Measurements from ENCODE around the gene CENPX. TPM values are rescaled to one million over a fixed set of nuclear protein-coding genes. Genes with fewer than 3 reads are reported as not detected.

Gene CENPX
- total RNA-seq, 2 donors from 2014 or later: 66.1 to 102 TPM

DNA sequence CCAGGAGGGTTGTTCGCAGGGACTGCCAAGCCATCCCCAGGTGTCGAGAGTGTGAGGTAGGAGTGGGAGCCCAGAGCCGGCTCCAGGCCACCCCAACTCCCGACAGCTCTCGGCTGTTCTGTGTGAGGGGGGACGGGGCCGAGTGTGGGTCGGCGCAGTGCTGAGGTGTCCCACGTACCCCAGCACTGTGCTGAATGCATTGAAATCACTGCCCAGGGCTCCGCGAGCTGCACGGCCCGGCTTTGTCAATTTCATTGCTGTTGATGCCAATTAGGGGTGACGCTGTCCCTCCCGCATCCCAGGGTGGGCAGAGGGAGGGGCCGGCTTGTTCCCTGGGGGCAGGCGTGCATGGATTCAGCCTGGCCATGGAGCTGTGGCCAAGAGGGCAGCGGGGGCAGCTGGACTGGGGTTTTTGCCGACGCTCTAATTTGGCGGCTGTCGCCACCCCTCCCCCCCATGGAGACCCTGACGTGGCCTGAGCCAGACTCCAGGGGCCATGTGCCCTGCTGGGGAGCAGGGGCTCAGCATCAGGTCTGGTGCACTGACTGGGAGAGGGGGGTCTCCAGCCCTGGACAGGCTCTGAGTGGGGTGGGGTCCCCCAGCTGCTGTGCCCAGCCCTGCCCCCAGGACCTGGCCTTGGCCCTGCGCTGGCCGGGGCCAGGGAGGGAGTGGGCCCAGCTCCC lies 14.3 kb downstream of the CENPX start:
- Mint-ChIP-seq H3K27ac (no peak overlapping the region), H3K4me1 (no peaks in the 10 kb centered on the region), H3K4me3 (no peak overlapping the region), H3K36me3 (ENCODE audit: low read depth) (no peaks in the 10 kb centered on the region), H3K9me3 (no peaks in the 10 kb centered on the region), H3K27me3 (no peaks in the 10 kb centered on the region)
- ATAC-seq (replicated peaks): no peak

DNA sequence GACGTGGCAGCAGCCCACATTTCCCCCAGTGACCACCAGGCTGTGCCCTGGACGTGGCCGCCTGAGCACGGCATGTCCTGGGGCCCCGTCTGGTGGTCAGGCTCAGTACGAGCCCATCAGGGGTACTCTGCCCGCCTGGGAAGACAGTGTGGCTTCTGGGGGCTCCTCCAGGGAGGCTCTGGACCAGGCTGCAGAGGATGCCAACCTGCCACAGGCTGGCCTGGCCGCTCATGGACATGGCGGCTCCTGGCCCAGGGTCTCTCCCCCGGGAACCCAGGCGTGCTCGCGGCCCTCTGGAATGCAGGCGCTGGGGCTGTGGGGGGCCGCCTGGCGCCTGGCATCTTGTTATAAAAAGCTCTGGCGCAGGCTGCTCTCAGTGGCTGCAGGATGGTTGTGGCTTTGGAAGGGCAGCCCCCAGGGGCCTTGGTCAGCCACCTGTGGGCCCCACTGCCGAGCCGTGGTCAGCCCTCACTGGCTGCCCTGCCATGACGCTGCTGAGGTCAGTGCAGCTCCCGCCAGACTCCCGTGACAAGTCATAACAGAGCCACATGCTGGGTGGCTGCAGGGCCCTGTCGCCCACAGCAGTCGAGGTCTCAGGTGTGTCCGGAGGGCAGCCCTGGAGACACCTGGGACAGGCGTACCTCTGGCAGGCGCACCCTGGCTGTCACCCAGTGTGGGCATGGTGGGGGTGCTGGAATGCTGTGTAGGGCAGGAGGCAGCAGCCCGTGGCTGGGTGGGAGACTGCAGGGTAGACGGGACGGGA lies 15.0 kb downstream of the CENPX start:
- no peaks in the 10 kb centered on the region for H3K4me1 Mint-ChIP-seq
- no peak overlapping the region for H3K4me3 Mint-ChIP-seq
- H3K27me3 Mint-ChIP-seq: no peaks in the 10 kb centered on the region
- no peak overlapping the region for H3K27ac Mint-ChIP-seq
- H3K36me3 Mint-ChIP-seq (ENCODE audit: low read depth): no peaks in the 10 kb centered on the region
- ATAC-seq (replicated peaks): no peak
- no peaks in the 10 kb centered on the region for H3K9me3 Mint-ChIP-seq

DNA sequence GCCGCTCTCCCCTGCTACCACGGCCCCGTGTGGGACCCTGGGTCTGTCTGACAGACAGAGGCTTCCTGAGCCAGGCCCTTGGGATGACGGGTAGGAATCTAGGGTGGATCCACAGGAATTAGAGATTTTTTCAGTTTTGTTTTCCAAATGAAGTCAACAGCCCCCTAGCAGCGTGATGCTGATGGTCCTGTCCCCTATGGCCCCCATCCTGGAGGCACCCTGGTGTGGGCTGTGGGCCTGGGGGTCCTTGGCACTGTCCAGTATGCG lies 15.5 kb downstream of the CENPX start:
- H3K36me3 Mint-ChIP-seq (ENCODE audit: low read depth): no peaks in the 10 kb centered on the region
- H3K4me1 Mint-ChIP-seq: no peaks in the 10 kb centered on the region
- H3K27me3 Mint-ChIP-seq: no peaks in the 10 kb centered on the region
- H3K27ac Mint-ChIP-seq: no peak overlapping the region
- H3K9me3 Mint-ChIP-seq: no peaks in the 10 kb centered on the region
- ATAC-seq (replicated peaks): no peak
- H3K4me3 Mint-ChIP-seq: no peak overlapping the region

DNA sequence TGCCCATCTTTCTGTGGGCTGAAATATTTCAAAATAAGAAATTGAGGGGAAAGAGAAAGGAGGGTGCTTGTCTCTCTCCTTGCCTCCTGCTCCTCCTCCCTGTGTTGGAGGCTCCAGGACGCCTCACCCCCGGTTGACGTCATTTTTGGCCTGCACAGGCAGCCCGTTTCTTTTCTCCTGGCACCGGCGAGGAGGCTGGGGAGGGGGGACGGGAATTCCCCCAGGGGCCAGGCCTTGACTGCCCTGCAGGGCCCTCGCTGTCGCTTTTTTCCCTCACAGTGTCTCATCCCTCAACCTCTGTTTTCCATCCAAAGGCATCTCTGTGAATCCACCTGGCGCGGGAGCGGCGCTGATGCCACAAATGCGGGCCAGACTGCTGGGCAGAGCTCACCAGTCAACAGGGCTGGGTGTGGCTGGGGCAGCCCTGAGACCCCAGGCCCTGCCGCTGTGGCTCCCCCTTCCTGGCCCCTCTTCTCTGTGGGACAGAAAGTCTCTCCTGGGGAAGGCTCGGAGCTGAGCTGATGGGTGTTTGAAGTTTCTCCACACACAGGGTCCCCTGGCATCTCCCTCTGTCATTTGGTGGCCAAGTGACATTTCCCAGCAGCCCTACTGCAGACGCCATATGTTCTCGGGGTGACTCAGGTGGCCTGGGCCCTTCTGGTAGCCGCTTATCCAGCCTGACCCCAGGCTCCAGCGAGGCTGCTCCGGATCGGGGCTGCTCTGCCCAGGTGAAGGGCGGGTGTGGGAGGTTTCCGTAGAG lies 16.0 kb downstream of the CENPX start:
- Mint-ChIP-seq H3K4me3 (no peak overlapping the region), H3K27me3 (no peaks in the 10 kb centered on the region), H3K4me1 (no peaks in the 10 kb centered on the region), H3K9me3 (no peaks in the 10 kb centered on the region), H3K36me3 (ENCODE audit: low read depth) (no peaks in the 10 kb centered on the region), H3K27ac (no peak overlapping the region)
- ATAC-seq (replicated peaks): no peak

DNA sequence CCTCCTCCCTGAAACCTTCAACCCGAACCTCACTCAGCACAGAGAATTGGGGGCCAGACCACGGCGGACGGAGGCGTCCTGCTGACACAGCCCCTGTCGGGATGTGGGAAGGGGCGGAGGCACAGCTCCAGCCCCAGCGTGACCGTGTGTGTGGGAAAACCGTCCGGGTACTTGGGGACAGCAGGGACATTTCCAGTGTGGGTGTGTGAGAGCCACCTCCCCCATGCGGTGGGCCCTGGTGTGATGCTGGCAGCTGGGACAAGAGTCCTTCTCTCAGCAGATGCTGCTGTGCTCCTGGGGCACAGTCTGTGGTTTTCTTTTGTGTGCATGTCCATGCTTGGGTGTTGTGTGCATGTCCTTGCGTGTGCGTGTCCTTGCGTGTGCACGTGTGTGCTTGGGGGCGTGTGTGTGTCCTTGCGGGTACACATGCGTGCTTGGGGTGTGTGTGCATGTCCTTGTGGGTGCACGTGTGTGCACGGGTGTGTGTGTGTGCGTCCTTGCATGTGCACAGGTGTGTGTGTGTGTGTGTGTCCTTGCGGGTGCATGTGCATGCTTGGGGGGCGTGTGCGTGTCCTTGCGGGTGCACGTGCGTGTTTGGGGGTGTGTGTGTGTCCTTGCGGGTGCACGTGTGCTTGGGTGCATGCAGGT lies 16.9 kb downstream of the CENPX start:
- no peak for ATAC-seq (replicated peaks)

DNA sequence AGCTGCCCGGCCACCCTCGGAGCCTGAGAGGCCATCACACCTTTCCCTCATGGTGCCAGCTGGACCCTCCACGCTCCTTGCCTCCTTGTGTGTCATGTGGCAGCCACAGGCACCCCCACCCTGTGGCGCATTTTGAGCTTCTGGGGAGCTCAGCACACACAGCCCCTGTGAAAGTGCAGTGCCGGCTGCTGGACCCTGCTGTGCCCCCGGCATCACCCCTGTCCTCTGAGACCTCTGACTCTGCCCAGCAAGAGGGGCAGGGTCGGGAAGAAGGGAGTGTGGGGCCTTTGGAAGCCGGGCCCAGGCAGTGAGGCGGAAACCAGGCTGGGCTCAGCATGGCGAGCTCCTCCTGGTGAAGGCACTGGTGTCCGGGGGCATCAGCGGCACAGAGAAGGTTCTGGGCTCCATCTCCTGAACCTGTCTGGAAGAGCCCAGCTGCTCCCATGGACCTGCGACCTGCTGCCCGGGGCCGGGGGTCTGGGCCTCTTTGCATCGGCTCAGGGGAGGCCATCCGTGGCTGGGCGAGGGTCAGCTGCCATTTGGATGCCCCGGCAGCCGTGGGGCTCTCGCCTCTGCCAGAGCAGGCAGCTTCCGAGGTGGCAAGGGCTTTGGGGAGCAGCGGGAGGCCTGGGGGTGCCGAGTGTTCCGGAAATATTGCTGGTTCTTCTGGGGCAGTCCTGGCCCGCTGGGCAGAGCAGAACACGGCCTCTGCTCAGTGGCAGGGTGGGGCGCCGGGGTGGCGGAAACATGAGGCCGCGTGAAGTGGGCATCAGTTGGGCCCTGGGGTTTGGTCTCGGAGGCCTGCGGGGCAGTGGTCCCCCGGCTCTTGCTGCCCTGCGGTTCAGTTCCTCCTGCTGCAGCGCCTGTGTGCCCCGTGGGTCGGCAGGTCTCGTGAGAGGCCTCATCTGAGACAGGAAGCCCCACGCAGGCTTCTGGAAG lies 17.9 kb downstream of the CENPX start:
- no peak overlapping the region for H3K4me3 Mint-ChIP-seq
- no peaks in the 10 kb centered on the region for H3K27me3 Mint-ChIP-seq
- no peak overlapping the region for H3K27ac Mint-ChIP-seq
- H3K9me3 Mint-ChIP-seq: no peaks in the 10 kb centered on the region
- H3K4me1 Mint-ChIP-seq: no peaks in the 10 kb centered on the region
- no peak for ATAC-seq (replicated peaks)
- no peaks in the 10 kb centered on the region for H3K36me3 Mint-ChIP-seq (ENCODE audit: low read depth)

More for the DNA sequence above, 16.9 kb downstream of the CENPX start:
- Mint-ChIP-seq H3K27ac (no peak overlapping the region), H3K4me3 (no peak overlapping the region), H3K9me3 (no peaks in the 10 kb centered on the region), H3K36me3 (ENCODE audit: low read depth) (no peaks in the 10 kb centered on the region), H3K4me1 (no peaks in the 10 kb centered on the region), H3K27me3 (no peaks in the 10 kb centered on the region)

DNA sequence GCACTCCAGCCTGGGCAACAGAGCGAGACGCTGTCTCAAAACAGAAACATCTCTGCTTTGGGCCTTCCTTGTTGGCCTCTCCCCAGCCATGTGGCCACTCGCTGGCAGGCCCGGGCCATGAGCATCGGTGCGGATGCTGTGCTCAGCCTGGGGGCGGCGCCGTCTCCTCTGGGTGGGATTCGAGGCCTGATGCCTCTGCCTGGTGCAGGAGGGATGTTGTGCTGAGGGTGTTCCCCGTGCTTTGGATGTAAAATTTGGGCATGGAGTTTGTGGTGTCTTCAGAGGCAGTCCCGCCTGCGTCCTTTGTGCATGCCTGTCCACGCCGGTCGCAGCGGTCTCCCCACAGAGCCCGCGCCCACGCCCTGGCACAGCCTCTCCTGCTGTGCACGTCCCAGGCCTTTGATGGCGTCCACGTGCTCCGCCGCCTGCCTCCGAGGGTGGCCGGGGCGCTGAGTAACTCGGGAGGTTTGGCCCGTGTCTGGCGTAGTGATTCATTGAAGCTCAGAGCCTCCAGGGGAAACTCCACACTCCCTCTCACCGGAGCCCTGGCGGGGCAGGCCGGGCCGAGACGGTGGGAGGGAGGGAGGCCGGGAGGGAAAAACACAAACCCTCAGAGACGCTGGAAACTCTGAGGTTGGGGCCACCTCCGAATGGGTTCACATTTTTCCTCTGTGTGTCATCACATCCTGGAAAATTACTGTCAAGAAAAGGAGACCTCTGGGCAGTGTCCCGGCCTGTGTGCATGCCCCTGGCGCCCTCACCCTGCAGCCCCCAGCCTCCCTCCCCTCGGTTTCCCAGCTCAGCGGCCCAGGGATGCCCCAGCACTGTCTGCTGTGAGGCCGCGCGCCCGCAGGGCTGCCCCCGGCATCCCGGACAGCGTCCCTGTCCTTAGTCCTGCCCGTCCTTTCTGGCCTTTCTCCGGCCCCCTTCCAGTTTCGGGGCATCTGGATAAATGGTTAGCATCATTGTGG lies 19.0 kb downstream of the CENPX start:
- no peaks in the 10 kb centered on the region for H3K9me3 Mint-ChIP-seq
- H3K36me3 Mint-ChIP-seq (ENCODE audit: low read depth): no peaks in the 10 kb centered on the region
- H3K27me3 Mint-ChIP-seq: no peaks in the 10 kb centered on the region
- ATAC-seq (replicated peaks): peak; percentile 97
- peak overlapping the region; percentile 50 for H3K4me3 Mint-ChIP-seq
- H3K27ac Mint-ChIP-seq: peak overlapping the region; percentile 33
- no peaks in the 10 kb centered on the region for H3K4me1 Mint-ChIP-seq

DNA sequence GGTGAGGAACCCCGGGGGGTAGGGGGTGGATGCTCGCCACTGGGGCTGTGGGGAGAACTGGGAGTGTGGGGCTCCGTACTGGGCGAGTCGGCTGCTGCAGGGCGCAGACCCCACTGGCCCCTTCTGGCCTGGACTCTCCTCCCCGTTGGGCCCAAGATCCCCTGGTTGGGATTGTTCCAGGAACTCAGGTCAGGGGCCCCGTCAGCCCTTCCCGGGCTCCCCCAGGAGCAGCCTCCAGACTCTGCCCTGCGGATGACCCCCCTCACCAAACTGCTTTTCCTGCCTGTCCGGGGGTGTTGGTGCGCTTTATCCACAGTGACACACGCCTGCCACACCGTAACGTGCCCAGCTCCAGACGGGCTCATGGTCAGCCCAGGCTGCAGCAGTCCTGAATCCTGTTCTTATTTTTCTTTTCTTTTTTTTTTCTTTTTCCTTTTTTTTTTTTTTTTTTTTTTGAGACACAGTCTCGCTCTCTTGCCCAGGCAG lies 21.1 kb downstream of the CENPX start:
- H3K4me3 Mint-ChIP-seq: no peak overlapping the region
- H3K27ac Mint-ChIP-seq: no peak overlapping the region
- ATAC-seq (replicated peaks): no peak
- no peaks in the 10 kb centered on the region for H3K9me3 Mint-ChIP-seq
- H3K27me3 Mint-ChIP-seq: no peaks in the 10 kb centered on the region
- no peaks in the 10 kb centered on the region for H3K4me1 Mint-ChIP-seq
- no peaks in the 10 kb centered on the region for H3K36me3 Mint-ChIP-seq (ENCODE audit: low read depth)

DNA sequence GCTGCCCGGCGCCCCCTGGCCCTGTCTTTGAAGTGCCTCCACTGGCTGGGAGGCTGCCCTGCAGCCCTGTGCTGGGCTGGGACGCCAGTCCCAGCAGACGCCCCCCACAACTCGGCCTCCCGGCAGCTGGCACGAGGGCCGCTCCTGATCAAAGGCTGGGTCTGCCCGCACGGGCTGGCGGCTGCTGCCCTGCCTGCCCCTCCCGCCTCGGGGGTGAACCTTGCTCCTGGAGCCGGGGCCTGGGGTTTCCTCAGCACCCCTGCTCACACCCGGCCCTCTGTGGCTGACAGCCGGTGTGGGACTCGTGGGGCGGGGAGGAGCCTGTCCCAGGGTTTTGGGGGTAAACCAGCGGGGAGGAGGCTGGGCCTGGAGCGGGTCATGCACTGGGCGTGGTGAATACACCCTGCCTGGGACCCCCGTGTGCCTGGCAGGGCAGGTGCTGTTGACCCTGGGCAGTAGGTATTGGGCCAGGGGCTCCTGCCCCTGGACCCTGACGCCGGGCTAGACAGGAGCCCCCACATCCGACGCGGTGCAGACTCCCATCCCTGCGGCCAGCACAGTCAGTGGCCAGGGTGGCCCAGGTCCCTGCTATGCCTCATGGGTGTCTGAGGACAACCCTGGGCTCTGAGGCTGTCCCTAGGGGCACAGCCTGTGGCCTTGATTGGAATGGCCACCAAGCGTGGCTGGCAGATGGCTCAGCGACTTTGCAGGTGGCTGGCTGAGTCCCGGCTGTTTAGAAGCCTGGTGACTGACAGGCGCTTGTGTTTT lies 21.7 kb downstream of the CENPX start:
- H3K9me3 Mint-ChIP-seq: no peaks in the 10 kb centered on the region
- no peak overlapping the region for H3K27ac Mint-ChIP-seq
- no peaks in the 10 kb centered on the region for H3K36me3 Mint-ChIP-seq (ENCODE audit: low read depth)
- no peaks in the 10 kb centered on the region for H3K4me1 Mint-ChIP-seq
- H3K4me3 Mint-ChIP-seq: no peak overlapping the region
- no peak for ATAC-seq (replicated peaks)
- no peaks in the 10 kb centered on the region for H3K27me3 Mint-ChIP-seq

DNA sequence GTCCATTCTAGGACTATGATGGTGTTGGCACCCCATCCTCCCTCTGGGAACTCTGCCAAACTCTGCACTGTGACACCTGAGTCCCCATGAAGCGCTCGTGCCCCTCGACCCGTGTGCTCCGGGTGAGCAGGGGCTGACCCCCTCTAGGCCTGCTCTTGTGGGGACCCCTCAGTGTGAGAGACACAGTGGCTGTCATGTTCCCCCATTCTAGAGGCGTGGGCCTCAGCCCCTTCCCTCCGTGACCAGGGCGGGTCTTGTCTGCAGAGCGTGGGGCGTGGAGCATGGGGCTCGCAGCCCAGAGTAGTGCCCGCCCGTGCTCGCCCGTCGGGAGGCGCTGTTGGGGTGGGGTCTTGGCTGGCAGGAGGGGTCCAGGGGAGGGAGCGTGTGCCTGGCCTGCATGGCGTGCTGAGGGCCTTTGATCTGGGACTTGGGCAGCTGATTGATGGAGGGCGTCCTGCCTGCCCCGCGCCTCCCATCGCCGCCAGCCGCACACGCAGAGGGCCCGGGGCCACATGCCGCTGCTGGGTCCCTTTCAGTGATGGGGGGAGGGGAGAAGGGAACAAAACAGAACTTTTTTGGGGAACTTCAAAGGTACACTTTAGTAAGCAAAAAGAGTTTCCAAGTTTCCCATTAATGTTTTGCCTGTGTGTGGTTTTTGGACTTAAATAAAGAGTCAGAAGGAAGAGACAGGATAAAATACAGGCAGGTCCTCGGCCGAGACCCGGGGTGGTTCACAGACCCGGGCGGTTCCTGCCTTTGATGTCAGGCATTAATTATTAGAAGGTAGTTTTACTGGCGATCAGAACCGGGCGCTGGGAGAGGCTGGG lies 22.5 kb downstream of the CENPX start:
- Mint-ChIP-seq H3K4me3 (no peak overlapping the region), H3K9me3 (no peaks in the 10 kb centered on the region), H3K27me3 (no peaks in the 10 kb centered on the region), H3K4me1 (no peaks in the 10 kb centered on the region), H3K27ac (no peak overlapping the region), H3K36me3 (ENCODE audit: low read depth) (no peaks in the 10 kb centered on the region)
- ATAC-seq (replicated peaks): no peak

DNA sequence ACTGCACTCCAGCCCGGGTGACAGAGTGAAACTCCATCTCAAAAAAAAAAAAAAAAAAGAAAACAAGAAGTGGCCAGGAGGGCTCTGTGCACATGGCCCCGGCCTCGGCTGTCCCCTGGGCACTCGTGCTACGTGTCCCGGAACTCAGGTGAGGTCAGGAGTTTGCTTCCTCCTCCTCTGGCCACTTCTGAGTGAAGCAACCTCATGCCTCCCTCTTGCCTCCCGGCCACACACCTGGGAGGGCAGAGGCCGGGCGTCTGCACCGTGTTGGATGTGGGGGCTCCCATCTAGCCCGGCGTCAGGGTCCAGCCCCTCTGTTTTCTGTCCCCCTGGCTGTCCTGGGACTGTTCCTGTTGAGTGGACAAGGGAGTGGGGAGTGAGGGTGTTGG lies 23.1 kb downstream of the CENPX start:
- no peaks in the 10 kb centered on the region for H3K27me3 Mint-ChIP-seq
- ATAC-seq (replicated peaks): no peak
- no peaks in the 10 kb centered on the region for H3K9me3 Mint-ChIP-seq
- no peak overlapping the region for H3K27ac Mint-ChIP-seq
- no peaks in the 10 kb centered on the region for H3K4me1 Mint-ChIP-seq
- no peak overlapping the region for H3K4me3 Mint-ChIP-seq
- H3K36me3 Mint-ChIP-seq (ENCODE audit: low read depth): no peaks in the 10 kb centered on the region

Measured in activated T-helper 17 cell treated with anti-CD3 and anti-CD28 coated beads, Interleukin-2, amount 50 U/mL, for 72 hours (primary cell).